ENCODE results near the gene ZNF385C.
"Not testable (repeated sequence)": the region's sequence is repeated elsewhere in the genome, so short reads cannot be mapped to it uniquely, and the experiment has no call there.

Gene ZNF385C

GRCh38 chr17:42018988-42019387 lies 79.3 kb downstream of the ZNF385C start:
- no peak for TF ChIP-seq CTCF (IDR thresholded peaks at IDR 0.05; ENCODE audit: borderline replicate concordance, control extremely low read depth, extremely low read depth, insufficient read depth, missing control alignments)
- DNase-seq (ENCODE audit: low spot score) = no peak
- in situ Hi-C loops (cut with MboI; ENCODE audit: low sequenced_read_pairs, unreplicated experiment) = no loop called here

GRCh38 chr17:42018339-42018738 lies 79.9 kb downstream of the ZNF385C start:
- DNase-seq (ENCODE audit: low spot score) = no peak
- TF ChIP-seq CTCF (IDR thresholded peaks at IDR 0.05; ENCODE audit: borderline replicate concordance, control extremely low read depth, extremely low read depth, insufficient read depth, missing control alignments) = no peak
- in situ Hi-C loops (cut with MboI; ENCODE audit: low sequenced_read_pairs, unreplicated experiment) = no loop called here

GRCh38 chr17:42017866-42018200 lies 80.4 kb downstream of the ZNF385C start:
- in situ Hi-C loops (cut with MboI; ENCODE audit: low sequenced_read_pairs, unreplicated experiment) = no loop called here
- peak; percentile 51 for DNase-seq (ENCODE audit: low spot score)
- TF ChIP-seq CTCF (IDR thresholded peaks at IDR 0.05; ENCODE audit: borderline replicate concordance, control extremely low read depth, extremely low read depth, insufficient read depth, missing control alignments) = no peak

- TF ChIP-seq CTCF (IDR thresholded peaks at IDR 0.05; ENCODE audit: borderline replicate concordance, control extremely low read depth, extremely low read depth, insufficient read depth, missing control alignments) = no peak
- in situ Hi-C loops (cut with MboI; ENCODE audit: low sequenced_read_pairs, unreplicated experiment) = no loop called here
- DNase-seq (ENCODE audit: low spot score) = peak; percentile 96
These were observed 81.1 kb downstream of the ZNF385C start, which contains the start of gene DNAJC7 for GRCh38 chr17:42016941-42017865. DNAJC7 (minus strand) TSS chr17:42017439; CDS start chr17:42017416, 23 bp downstream.

GRCh38 chr17:42016411-42016831 lies 81.9 kb downstream of the ZNF385C start:
- no peak for TF ChIP-seq CTCF (IDR thresholded peaks at IDR 0.05; ENCODE audit: borderline replicate concordance, control extremely low read depth, extremely low read depth, insufficient read depth, missing control alignments)
- in situ Hi-C loops (cut with MboI; ENCODE audit: low sequenced_read_pairs, unreplicated experiment) = no loop called here
- no peak for DNase-seq (ENCODE audit: low spot score)

- DNase-seq (ENCODE audit: low spot score); in situ Hi-C loops (cut with MboI; ENCODE audit: low sequenced_read_pairs, unreplicated experiment): not testable (repeated sequence)
These were observed 84.5 kb downstream of the ZNF385C start for GRCh38 chr17:42013740-42014139.

- DNase-seq (ENCODE audit: low spot score); in situ Hi-C loops (cut with MboI; ENCODE audit: low sequenced_read_pairs, unreplicated experiment): not testable (repeated sequence)
These were observed 85.9 kb downstream of the ZNF385C start for GRCh38 chr17:42012363-42012762.
